ENCODE data around the gene SEC61B.

SEC61B gene

DNA sequence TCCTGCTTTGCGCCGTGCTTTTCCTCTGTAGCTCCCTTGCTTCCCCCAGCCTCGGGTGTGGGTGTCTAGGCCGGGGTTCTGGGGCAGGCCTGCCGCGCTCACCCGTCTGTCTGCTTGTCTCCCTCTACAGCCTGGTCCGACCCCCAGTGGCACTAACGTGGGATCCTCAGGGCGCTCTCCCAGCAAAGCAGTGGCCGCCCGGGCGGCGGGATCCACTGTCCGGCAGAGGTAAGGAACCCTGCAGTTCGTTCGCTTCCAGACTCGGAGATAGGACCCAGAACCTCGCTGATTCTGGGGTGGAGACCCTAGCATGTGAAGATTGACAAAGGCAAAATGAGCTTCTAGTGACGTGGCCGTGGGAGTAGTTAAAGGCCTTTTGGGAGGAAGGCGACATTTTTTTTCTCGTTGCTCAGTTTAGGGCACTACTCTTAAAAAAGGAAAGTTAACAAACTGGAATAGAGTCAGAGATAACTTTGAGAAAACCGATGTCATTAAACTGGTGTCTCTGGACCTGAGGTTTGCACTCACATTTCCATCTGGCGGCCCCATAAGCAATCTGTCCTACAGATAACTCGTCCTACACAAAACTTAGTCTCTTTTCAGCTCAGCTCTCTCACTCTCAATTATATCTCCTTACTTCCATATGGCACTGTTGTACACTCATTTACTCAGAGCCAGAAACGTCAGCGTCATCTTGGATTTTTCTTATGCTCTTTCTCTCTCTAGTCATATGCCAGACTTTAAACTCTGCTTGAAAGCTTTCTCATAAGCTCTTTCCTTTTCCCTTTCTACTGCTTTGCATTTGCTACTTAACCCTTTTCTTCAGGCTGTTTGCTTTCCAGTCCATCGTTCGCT is 561 bp downstream of the SEC61B start:
- peak; percentile 11 to 33 for DNase-seq (ENCODE audit: low read depth in 2 of 2)
- TF ChIP-seq, protein P1, sequence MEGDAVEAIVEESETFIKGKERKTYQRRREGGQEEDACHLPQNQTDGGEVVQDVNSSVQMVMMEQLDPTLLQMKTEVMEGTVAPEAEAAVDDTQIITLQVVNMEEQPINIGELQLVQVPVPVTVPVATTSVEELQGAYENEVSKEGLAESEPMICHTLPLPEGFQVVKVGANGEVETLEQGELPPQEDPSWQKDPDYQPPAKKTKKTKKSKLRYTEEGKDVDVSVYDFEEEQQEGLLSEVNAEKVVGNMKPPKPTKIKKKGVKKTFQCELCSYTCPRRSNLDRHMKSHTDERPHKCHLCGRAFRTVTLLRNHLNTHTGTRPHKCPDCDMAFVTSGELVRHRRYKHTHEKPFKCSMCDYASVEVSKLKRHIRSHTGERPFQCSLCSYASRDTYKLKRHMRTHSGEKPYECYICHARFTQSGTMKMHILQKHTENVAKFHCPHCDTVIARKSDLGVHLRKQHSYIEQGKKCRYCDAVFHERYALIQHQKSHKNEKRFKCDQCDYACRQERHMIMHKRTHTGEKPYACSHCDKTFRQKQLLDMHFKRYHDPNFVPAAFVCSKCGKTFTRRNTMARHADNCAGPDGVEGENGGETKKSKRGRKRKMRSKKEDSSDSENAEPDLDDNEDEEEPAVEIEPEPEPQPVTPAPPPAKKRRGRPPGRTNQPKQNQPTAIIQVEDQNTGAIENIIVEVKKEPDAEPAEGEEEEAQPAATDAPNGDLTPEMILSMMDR (IDR thresholded peaks at IDR 0.05; ENCODE audit: low read depth, low read length): peak; percentile 2
- H3K4me3 ChIP-seq (replicated peaks in 1 of 2; ENCODE audit: low read depth in 2 of 2, low read length in 2 of 2): peak overlapping the region; percentile 86 to 96

DNA sequence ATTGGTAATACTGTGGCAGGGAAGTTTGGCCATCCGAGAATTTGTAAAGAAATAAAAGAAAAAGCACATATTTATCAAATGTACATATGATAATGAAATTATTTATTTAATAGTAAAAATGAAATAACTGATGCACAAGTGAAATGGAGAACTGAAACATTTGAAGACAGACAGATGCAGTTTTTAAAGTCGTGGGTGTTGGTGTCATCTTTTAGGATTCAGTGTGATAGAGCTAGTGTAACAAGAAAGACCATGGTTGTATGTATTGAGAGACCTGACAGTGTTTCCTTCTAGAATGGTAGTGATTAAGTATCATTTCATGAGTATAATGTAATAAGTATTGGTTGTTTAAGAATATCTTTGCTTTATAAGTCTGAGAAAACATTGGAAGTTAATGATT is 2.4 kb downstream of the SEC61B start:
- TF ChIP-seq, protein P1 (IDR thresholded peaks at IDR 0.05; ENCODE audit: low read depth, low read length): no peak
- no peak overlapping the region for H3K4me3 ChIP-seq (replicated peaks in 1 of 2; ENCODE audit: low read depth in 2 of 2, low read length in 2 of 2)
- DNase-seq (ENCODE audit: low read depth in 2 of 2): no peak

DNA sequence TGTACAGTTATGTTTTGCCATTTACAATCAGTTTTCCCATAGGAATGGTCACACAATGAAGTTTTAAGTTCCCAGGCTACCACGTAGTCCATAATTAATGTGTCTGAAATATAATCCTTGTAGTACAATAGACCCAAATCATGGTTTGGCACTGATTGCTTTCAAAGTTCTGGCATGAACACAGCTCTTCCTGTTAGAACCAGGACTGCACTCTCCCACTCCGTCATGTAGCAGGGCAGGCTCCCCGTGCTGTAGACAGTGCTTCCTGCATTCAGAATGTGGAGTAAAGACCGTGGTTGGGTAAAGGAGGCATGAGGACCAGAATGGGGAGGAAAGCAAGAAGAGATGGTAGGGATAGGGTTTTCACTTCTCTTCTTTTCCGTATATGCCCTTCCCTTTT is 4.0 kb downstream of the SEC61B start:
- TF ChIP-seq, protein P1 (IDR thresholded peaks at IDR 0.05; ENCODE audit: low read depth, low read length): no peak
- no peak overlapping the region for H3K4me3 ChIP-seq (replicated peaks in 1 of 2; ENCODE audit: low read depth in 2 of 2, low read length in 2 of 2)
- DNase-seq (ENCODE audit: low read depth in 2 of 2): peak in 1 of 2 donors; percentile 18

DNA sequence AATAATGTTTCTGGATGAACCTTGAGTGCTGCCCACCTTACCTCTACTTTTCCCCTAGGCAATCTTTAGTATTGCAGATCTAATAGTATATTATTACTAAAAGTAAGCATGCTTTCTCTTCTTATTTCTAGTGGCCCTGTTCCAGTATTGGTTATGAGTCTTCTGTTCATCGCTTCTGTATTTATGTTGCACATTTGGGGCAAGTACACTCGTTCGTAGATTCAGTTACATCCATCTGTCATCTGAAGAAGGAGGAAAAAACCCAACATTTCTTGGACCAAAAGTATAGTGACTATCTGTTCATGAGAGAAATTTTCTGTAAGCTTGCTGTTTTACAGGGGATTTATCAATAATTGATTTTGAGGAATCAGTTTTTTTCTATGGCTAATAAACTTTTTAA is 8.1 kb downstream of the SEC61B start:
- TF ChIP-seq, protein P1 (IDR thresholded peaks at IDR 0.05; ENCODE audit: low read depth, low read length): no peak
- no peak overlapping the region for H3K4me3 ChIP-seq (replicated peaks in 1 of 2; ENCODE audit: low read depth in 2 of 2, low read length in 2 of 2)
- no peak for DNase-seq (ENCODE audit: low read depth in 2 of 2)

DNA sequence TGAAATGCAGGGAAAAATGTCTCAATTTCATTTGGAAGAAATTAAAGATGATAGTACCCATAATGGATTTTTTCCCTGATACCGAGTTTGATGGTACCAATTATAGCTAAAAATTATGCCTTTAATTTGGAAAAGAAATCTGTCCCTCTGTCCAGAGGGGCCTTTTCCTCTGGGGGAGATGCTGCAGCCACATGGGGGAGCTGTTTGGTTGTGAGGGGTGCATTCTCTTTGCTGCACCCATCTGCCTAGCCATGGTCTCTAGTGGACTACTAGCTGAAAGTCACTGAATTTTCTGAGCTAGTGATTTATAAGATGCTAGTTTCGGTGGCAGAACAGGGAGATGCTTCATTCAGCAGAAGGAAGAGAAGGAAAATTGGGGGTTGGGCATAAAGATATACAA is 9.6 kb downstream of the SEC61B start:
- TF ChIP-seq, protein P1 (IDR thresholded peaks at IDR 0.05; ENCODE audit: low read depth, low read length): peak; percentile 63
- H3K4me3 ChIP-seq (replicated peaks in 1 of 2; ENCODE audit: low read depth in 2 of 2, low read length in 2 of 2): no peak overlapping the region
- DNase-seq (ENCODE audit: low read depth in 2 of 2): peak in 1 of 2 donors; percentile 20

DNA sequence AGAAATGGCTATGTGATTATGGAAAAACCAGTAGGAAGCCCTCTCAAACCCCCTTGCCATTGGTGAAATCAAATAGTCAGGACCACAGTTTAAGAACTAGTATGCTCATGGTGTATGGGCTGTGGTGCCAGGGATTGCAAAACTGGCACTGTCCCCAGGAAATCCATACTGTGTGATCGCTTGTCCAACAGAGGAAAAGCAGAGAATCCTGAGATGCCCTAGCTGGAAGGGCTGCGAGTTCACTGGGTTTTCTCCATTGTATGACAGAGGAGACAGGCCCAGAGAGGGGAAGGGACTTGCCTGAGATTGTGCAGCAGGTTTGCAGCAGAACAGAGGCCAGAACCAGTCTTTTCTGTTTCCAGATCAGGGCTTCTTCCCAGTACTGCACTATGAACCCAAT is 12.5 kb downstream of the SEC61B start:
- no peak for DNase-seq (ENCODE audit: low read depth in 2 of 2)
- H3K4me3 ChIP-seq (replicated peaks in 1 of 2; ENCODE audit: low read depth in 2 of 2, low read length in 2 of 2): no peak overlapping the region
- TF ChIP-seq, protein P1 (IDR thresholded peaks at IDR 0.05; ENCODE audit: low read depth, low read length): no peak
